ENCODE measurements around the gene MORC2.

MORC2 gene

DNA sequence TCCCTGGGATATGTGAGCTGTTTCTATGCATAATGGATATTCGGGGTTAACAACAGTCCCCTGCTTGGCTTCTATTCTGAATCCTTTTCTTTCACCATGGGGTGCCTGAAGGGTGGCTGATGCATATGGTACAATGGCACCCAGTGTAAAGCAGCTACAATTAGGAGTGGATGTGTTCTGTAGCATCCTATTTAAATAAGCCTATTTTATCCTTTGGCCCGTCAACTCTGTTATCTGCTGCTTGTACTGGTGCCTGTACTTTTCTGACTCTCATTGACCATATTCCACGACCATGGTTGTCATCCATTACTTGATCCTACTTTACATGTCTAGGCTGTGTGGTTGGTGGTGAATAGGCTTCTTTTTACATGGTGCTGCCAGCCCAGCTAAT is 1.8 kb upstream of the MORC2 start:
- no peak for FAIRE-seq

DNA sequence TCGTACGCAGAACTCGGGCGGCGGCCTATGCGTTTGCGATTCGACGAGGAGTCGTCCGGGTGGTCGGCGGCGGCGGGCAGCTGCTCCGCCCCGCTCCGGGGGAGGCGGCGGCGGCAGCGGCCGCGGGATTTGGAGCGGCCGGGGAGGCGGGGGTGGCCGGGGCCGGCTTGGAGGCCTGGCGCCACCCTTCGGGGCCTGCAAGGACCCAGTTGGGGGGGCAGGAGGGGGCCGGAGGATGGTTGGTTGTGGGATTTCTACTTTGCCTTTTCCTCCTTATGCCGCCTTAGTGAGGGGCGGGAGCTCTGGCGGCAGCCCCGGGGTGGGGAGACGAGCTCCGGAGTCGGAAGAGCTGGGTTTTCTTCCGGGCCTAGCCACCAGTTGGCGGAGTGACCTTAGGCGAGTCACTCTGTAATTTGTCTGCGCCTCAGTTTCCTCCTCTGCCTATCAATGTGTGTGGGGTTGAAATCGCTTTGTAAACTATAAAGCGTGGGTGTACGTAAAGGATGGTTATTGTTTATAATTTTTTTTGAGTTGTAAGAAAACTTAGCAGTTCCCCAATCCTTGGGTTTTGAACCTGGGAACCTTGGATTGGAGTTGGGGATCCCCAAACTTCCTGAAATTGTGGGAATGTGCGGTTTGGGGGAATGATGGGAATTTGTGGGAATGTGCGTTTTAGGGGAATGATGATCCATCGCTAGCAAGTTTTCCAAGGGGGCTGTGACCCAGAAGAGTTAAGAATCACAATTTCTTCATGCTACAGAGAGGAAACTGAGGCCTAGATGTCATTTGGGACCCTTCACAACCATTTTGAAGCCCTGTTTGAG is 1.2 kb upstream of the MORC2 start:
- DNase-seq (ENCODE audit: insufficient read length, low spot score), result no peak
- no peak for FAIRE-seq
- TF ChIP-seq POLR2A (IDR thresholded peaks at IDR 0.05; ENCODE audit: low read depth, low read length), result no peak

More for the DNA sequence above, 1.8 kb upstream of the MORC2 start:
- no peak for TF ChIP-seq POLR2A (IDR thresholded peaks at IDR 0.05; ENCODE audit: low read depth, low read length)
- no peak for DNase-seq (ENCODE audit: insufficient read length, low spot score)

GRCh38 chr22:30968924-30969531 is 454 bp upstream of the MORC2 start, which contains the start of gene TUG1:
TUG1 (plus strand) TSS chr22:30969265.
- DNase-seq (ENCODE audit: insufficient read length, low spot score) (peak; percentile 88), FAIRE-seq (peak; percentile 87)
- TF ChIP-seq POLR2A (IDR thresholded peaks at IDR 0.05; ENCODE audit: low read depth, low read length), result peak; percentile 69

- no peak for TF ChIP-seq POLR2A (IDR thresholded peaks at IDR 0.05; ENCODE audit: low read depth, low read length)
- FAIRE-seq (no peak), DNase-seq (ENCODE audit: insufficient read length, low spot score) (no peak)
Measured at GRCh38 chr22:30964858-30965257, 3.7 kb downstream of the MORC2 start.

GRCh38 chr22:30955153-30955552 is 13.4 kb downstream of the MORC2 start:
- TF ChIP-seq POLR2A (IDR thresholded peaks at IDR 0.05; ENCODE audit: low read depth, low read length), result no peak
- FAIRE-seq, result no peak
- no peak for DNase-seq (ENCODE audit: insufficient read length, low spot score)

DNA sequence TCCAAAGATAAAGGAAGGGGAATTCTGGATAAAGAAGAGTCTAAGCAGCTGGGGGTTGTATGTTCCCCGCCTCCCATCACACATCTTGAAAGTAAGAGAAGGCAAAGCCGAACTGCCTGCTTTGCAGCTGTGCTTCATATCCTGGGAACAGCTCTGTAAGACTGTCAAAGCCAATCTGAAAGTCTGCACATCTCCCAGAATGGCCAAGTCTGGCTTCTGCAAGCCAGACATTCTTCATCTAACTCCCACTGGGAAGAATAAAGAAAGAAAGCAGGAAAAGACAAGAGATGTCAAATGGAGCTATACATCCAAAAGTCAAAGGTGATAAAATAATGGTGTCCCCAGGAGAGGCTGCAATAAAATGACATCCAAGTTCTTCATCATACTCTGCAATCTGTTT is 15.4 kb downstream of the MORC2 start:
- FAIRE-seq, result no peak
- no peak for DNase-seq (ENCODE audit: insufficient read length, low spot score)
- no peak for TF ChIP-seq POLR2A (IDR thresholded peaks at IDR 0.05; ENCODE audit: low read depth, low read length)

DNA sequence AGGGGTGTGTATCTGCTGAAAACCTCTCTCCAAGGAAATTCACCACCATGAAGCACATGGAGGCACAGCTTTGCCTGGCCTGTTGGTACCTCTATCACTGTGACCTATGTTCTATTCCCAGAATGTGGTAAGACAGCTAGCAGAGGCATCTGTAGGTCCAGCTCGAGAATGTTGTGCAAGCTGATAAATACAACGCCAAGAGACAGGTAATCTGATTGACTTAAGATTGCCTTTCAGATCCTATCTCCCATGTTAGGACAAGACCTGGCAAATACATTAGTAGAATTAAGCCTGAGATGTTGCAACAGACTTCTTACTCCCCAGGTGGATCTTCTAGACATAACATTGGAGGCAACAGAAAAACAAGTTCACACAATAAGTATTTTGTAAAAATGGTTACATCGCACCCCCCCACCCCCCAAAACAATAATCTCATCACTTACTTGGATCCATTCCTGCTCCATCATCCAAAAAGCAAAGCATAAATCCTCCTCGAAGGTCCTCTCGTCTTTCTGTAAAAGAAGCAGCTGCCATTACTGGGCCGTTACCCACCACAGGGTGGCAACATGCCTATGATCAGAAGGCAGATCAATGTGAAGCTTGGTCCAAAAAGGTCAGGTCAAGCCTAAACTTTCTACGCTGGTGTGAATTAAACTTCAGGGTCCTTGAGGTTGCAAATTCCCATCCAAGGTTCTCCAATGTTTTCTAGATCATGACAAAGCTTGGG is 18.5 kb downstream of the MORC2 start:
- no peak for TF ChIP-seq POLR2A (IDR thresholded peaks at IDR 0.05; ENCODE audit: low read depth, low read length)
- DNase-seq (ENCODE audit: insufficient read length, low spot score), result no peak
- no peak for FAIRE-seq

- no peak for DNase-seq (ENCODE audit: insufficient read length, low spot score)
- TF ChIP-seq POLR2A (IDR thresholded peaks at IDR 0.05; ENCODE audit: low read depth, low read length), result no peak
- no peak for FAIRE-seq
Measured at GRCh38 chr22:30948930-30949342, 19.6 kb downstream of the MORC2 start.

- FAIRE-seq, result no peak
- DNase-seq (ENCODE audit: insufficient read length, low spot score), result no peak
- no peak for TF ChIP-seq POLR2A (IDR thresholded peaks at IDR 0.05; ENCODE audit: low read depth, low read length)
Measured at GRCh38 chr22:30947816-30948454, 20.6 kb downstream of the MORC2 start.

DNA sequence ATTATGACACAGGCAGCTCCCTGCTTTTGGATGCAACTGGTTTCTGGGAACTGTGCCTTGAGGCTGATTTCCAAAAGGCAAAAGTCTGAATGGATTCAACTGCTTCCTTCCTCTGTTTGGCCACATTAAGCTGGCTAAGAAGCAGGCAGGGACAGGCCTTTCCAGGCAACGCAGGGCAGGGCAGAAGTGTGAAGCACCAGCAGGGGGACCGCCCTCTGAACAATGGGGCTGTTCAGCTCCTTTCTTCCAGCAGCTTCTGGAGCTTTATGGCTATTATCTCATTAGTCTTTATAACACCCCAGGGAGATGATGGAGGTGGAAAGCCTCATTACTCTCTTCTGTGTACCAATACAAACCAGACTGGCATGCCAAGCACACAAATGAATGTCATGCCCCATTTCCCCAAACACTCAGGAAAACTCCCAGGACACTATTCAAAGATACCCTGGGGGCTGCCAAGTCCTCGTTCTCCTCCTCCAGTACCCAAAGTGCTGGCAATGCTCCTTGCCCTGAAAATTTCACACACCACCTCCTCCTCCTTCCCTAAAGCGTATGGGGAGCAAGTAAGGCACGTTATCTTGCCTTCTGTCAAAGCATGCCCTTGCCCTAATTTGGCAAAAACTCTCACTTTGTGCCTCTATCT is 21.3 kb downstream of the MORC2 start:
- TF ChIP-seq POLR2A (IDR thresholded peaks at IDR 0.05; ENCODE audit: low read depth, low read length), result no peak
- DNase-seq (ENCODE audit: insufficient read length, low spot score), result no peak
- no peak for FAIRE-seq

GRCh38 chr22:30946354-30946753 is 22.2 kb downstream of the MORC2 start:
- DNase-seq (ENCODE audit: insufficient read length, low spot score) (no peak), FAIRE-seq (no peak)
- TF ChIP-seq POLR2A (IDR thresholded peaks at IDR 0.05; ENCODE audit: low read depth, low read length), result no peak

DNA sequence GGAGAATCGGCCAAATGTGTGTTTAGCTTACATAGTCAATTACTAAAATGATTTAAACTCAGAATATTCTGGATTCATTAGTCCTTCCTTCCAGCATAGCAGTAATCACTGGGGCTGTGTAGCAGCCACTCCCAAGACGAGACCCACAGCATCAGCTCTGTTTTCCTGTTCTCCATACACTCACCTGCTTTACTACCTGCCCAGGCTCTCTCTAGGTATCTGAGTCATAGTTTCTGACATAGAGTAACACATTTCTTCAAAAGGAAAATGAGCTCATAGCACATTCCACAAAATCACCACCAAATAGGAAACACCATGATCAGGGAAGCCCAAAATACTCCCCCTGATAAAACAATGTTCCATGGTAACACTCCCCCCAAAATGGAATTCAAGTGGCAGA is 22.9 kb downstream of the MORC2 start:
- no peak for TF ChIP-seq POLR2A (IDR thresholded peaks at IDR 0.05; ENCODE audit: low read depth, low read length)
- FAIRE-seq (no peak), DNase-seq (ENCODE audit: insufficient read length, low spot score) (no peak)

DNA sequence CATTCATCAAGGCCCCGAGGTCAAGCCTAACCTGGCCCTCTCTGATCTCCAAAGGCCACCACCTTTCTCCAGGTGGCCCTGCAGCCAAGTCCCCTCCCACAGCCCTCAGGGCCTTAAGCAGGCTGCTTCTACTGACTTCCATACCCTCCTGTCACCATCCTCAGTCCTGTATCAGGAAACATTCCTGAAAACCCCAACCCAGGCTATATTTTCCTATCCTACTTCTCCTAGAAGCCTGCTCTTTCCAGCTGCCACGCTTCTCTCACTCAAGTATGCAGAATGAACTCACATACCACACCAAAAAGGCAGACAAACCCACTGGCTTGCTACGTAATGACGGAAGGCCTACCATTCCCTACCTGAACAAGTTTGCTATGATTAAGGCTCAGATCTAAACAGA is 23.6 kb downstream of the MORC2 start:
- DNase-seq (ENCODE audit: insufficient read length, low spot score) (no peak), FAIRE-seq (no peak)
- no peak for TF ChIP-seq POLR2A (IDR thresholded peaks at IDR 0.05; ENCODE audit: low read depth, low read length)
